Measurements from ENCODE around the gene VOPP1.

Gene VOPP1

DNA sequence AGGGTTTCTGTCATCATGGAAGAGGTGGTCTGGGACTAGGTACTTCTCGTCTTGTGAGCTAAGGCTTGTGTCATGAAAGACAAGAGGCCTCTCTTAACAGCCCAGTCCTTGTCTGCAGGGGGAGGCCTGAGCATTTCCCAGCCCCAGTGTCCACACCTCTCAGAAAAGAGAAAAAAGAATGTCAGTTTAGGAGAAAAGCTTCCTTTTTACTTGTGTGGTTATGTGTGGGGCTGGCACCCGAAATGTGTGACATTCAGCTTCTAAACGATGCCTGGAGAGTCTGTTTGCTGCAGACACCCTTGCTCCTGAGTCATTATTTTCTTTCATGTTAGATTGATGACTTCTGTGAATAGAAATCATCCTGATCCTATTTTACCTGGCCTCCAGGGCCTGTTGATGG lies 139.8 kb downstream of the VOPP1 start:
- DNase-seq (ENCODE audit: low spot score), result no peak

DNA sequence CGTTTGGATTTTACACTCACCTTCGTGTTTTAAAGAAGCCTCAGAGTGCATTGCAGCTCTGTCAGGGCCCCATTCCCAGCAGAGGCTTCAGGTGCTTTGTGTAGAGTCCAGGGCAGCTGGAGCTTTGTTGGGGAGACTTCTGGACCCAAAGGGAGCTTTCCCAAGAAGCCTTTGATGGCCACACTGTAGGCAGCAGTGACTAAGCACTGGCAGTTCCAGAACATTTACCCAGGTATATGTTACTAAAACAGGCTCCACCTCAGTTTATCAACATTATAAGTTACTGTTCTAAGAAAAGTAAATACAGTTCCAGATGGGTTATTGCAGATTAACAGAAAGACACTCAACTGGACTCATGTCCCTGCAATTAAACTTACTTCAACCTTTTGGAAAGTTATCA lies 140.4 kb downstream of the VOPP1 start:
- DNase-seq (ENCODE audit: low spot score), result no peak

DNA sequence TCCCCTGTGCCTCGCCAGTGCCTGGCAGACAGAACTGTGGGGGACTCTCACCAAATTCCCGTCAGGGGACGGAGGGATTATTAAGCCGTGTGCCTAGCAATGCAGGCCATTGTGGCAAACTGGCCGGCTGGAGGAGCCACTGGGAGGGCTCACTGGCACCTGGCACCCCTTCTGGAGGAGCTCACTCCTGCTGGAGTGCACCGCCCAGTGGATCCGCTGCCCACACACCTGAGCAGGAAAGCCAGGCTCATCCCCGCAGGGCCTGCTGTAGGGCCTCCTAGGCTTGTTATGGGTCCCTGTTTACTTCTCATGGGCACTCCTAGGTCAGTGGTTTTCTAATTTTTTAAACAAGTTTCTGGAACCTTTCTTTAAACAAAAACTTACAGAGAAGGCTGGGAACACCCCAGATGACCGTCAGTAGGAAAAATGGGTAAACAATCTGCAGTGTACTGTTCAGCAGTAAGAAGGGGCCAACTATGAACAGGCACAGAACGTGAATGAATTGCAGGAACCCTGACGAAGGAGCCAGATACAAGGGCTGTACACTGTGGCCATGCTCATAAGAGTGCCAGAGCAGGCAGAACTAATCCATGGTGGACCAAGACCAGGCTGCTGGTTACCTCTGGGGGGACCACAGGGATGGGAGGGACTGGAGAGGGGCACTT lies 142.3 kb downstream of the VOPP1 start:
- no peak for DNase-seq (ENCODE audit: low spot score)

DNA sequence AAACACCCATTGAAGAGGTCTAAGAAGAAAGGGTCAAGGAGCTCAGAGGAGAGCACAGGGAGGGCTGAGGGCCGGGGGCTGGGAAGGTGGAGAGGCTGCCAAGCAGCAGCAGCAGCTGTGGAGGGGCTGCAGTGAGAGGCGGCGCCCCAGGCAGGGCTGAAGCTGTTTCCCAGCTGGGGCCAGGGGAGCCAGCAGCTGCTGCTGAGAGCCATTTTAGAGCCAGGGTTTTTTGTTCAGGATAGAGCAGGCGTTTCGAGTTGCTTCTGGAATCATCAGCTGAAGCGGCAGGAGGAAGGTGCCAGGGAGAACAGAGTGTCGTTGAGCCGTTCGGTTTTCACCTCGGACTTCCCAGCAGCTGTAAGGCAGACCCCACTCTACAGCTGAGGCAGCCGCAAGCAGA lies 144.5 kb downstream of the VOPP1 start:
- no peak for DNase-seq (ENCODE audit: low spot score)

DNA sequence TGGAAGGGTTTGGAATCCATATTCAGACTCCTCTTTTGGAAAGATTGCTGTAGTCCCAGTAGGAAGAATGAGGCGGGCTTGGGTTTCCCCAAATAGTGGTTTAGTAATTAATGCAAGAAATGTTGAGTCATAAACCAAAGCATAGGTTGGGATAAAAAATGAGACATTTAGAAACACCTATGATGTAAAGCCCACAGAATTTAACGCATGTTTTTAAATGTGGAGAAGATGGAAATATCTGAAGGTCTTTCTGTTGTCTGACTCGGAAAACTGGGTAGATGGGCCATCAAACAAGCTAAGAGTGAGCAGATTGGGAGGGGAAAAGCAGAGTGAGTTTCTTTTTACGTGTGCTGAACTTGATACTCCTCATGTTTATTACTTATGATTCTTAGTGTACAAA lies 145.0 kb downstream of the VOPP1 start:
- no peak for DNase-seq (ENCODE audit: low spot score)

DNA sequence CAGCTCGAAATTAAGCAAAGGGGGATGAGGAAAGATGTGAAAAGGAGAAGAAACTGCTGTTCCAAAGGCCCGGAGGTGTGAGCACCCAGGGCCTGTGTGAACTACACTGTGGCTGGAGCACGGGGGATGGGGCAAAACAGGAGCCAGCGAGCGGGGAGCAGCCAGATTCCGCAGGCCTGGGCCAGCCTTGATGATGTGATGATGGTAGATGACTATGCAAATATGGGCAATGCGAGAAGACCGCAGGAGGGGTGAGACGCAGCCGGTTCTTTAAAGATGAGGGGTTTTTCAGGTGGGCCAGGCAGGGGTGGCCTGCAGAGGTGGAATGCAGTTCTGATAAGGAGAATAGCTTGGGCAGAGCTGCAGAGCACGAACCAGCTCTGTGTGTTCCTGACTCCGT lies 145.6 kb downstream of the VOPP1 start:
- no peak for DNase-seq (ENCODE audit: low spot score)

DNA sequence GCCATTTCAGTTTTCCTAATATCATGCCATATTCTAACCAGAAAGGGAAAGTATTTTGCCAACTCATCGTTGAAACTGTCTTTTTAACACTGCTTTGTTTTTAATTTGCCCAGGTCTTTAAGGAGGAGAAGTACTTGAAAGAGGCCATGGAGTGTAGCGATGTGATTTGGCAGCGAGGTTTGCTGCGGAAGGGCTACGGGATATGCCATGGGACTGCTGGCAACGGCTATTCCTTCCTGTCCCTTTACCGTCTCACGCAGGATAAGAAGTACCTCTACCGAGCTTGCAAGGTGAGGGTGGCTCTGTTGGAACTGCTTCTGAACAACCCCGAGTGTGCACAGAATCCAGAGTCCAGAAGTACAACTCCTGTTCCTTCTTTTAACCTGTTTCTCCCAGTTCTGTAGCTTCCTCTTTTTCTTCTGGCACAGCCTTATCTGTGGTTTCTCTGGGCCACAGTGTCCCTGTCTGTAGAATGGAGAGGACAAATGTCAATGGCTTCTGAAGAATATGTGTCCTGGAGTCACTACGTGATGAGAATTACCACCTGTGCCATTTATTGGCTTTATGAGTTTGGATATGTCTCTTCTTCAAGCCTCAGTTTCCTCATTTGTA lies 147.1 kb downstream of the VOPP1 start:
- no peak for DNase-seq (ENCODE audit: low spot score)

DNA sequence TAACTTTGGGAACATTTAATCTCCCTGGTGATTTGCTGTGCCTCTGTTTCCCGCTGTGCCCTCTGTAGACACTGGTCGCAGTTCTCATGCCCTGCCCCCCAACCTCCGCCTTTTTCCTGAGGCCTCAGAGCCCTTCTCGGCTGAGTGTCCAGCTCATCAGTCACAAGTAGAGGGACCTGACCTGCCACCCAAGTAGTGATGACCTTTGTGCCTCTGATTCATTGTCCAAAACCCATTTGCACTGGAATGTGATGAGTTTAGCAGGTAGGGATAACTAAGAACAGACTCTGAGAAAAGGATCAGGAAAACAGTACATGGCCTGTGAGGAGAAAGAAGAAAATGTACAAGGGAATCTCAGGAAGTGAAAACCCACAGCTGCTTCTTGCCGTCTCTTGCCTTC lies 148.4 kb downstream of the VOPP1 start:
- no peak for DNase-seq (ENCODE audit: low spot score)

DNA sequence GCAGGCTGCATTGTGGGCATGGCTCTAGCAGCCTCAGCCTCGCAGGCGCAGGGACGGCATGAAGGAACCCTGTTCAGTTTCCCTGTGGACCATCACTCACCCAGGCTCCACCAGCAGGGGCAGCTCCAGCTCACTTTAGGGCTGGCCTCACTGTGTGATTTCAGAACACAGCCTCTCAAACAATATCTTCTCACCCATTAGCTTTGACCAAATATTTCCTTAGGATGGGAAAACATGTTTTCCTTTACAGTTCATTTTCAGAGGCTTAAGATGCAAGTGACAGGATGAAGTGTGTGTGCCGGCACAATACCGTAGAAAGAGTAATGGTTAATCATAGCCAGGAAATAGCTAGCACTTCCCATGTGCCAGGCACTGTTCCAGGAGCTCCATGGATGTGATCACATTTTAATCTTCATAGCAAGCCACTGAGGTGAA lies 149.0 kb downstream of the VOPP1 start:
- no peak for DNase-seq (ENCODE audit: low spot score)
